IPS DF 6.9 (cell line): ENCODE measurements around the gene AGBL4.

Experiments
- DNase-seq: peaks from one replicate; pipeline ENCODE4 v3.0.0-alpha.2; 2013; ENCODE audit warnings: low read depth, low spot score
- H3K27ac ChIP-seq: one replicate; pipeline ENCODE4 v1.5.1; 2013; ENCODE audit warnings: low read length, control low read depth
- H3K27me3 ChIP-seq: 2 replicates; pipeline ENCODE4 v1.6.1; 2013; ENCODE audit warnings: mild to moderate bottlenecking, low read length; ENCODE audit not compliant: control insufficient read depth, insufficient read depth
- H3K36me3 ChIP-seq: 2 replicates; pipeline ENCODE4 v1.6.1; 2013; ENCODE audit warnings: low read length; ENCODE audit not compliant: control insufficient read depth, insufficient read depth
- H3K4me1 ChIP-seq: 2 replicates; pipeline ENCODE4 v1.6.1; 2013; ENCODE audit warnings: low read length; ENCODE audit not compliant: control insufficient read depth, insufficient read depth
- H3K4me3 ChIP-seq: 2 replicates; pipeline ENCODE4 v1.5.1; 2013; ENCODE audit warnings: mild to moderate bottlenecking, low read length
- H3K9me3 ChIP-seq: 2 replicates; pipeline ENCODE4 v1.6.1; 2013; ENCODE audit warnings: low read length, inconsistent platforms; ENCODE audit not compliant: control insufficient read depth, insufficient read depth
- WGBS: extraction: QIAGEN DNeasy Blood & Tissue Kit; methylation state at CpG from one replicate; pipeline ENCODE4 v1.1.7; 2013; ENCODE audit warnings: mixed read lengths, missing lambda C conversion rate; ENCODE audit not compliant: insufficient read length, insufficient coverage; 5-methylcytosine and 5-hydroxymethylcytosine counted together

The AGBL4 gene

DNA sequence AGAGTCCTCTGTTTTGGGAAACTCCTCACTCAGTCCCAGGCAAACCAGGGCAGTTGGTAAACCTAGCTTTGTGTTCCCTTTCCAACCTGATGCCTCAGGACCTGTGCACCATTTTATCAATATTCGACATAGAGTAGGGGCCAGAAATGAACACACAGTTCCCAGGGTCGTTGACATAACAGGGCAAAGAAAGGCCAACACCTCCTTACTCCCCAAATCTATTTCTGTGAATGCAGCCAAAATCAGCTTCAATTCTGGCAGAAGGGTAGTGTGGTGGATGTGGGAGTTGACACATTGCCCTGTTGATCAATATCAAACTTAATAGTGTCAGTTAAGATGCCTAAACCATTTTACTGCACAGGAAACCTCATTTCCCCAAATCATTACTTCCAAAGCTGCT is 1447.2 kb downstream of the AGBL4 start:
- H3K27me3 ChIP-seq: no peaks in the 10 kb centered on the region
- no CpG with 5 or more reads among the region's 2 CpGs for WGBS
- H3K27ac ChIP-seq: no peak overlapping the region
- no peaks in the 10 kb centered on the region for H3K4me1 ChIP-seq
- no peak overlapping the region for H3K4me3 ChIP-seq
- DNase-seq: no peak
- H3K9me3 ChIP-seq: no peaks in the 10 kb centered on the region
- no peaks in the 10 kb centered on the region for H3K36me3 ChIP-seq

DNA sequence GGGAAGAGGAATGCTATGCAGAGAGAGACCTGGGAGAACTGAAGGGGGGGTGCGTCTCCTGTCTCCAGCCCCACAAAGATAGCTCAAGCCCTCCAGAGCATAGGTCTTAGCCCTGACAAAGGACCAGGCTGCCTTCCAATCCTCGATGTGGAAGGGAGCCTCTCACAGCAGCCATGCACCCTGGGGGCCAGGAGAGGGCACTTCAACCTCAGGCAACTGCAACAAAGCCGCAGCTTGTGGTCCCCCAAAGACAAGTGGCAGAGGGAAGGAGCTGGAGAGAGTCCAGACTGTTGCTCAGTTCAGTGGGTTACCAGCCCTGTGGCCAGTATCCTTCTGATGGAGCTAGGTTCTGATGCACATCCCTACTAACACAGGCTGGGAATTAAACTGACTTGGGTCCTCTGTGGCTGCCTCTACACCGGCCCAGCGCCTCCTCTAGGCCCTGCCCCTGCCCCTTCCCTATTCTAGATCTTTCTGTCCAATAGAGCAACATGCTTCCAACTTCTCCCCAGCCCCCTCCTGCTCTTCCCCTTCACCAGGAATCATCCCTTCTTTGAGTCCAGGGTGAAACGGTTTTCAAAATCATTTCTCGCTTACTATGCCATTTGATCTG is 1451.0 kb downstream of the AGBL4 start:
- H3K36me3 ChIP-seq: no peaks in the 10 kb centered on the region
- WGBS: no CpG with 5 or more reads among the region's 7 CpGs

GRCh38 chr1:48572134-48572533 is 1451.6 kb downstream of the AGBL4 start:
- H3K4me1 ChIP-seq: no peaks in the 10 kb centered on the region; the same call in 1 of the 2 replicates
- H3K27me3 ChIP-seq: no peaks in the 10 kb centered on the region
- no peak for DNase-seq
- no peak overlapping the region for H3K4me3 ChIP-seq
- no peaks in the 10 kb centered on the region for H3K36me3 ChIP-seq
- no peaks in the 10 kb centered on the region for H3K9me3 ChIP-seq
- no peak overlapping the region for H3K27ac ChIP-seq
- WGBS: 100% methylated on average over 1 of the region's 4 CpGs

More for the DNA sequence above, 1451.0 kb downstream of the AGBL4 start:
- Histone ChIP-seq H3K4me1 (no peaks in the 10 kb centered on the region; the same call in 1 of the 2 replicates), H3K4me3 (no peak overlapping the region), H3K27me3 (no peaks in the 10 kb centered on the region), H3K9me3 (no peaks in the 10 kb centered on the region), H3K27ac (no peak overlapping the region)
- peak; percentile 72 for DNase-seq

GRCh38 chr1:48571303-48571987 is 1452.3 kb downstream of the AGBL4 start:
- Histone ChIP-seq H3K4me3 (no peak overlapping the region), H3K27me3 (no peaks in the 10 kb centered on the region), H3K27ac (no peak overlapping the region), H3K9me3 (no peaks in the 10 kb centered on the region), H3K36me3 (no peaks in the 10 kb centered on the region), H3K4me1 (no peaks in the 10 kb centered on the region; the same call in 1 of the 2 replicates)
- WGBS: no CpG with 5 or more reads among the region's 3 CpGs
- DNase-seq: no peak

DNA sequence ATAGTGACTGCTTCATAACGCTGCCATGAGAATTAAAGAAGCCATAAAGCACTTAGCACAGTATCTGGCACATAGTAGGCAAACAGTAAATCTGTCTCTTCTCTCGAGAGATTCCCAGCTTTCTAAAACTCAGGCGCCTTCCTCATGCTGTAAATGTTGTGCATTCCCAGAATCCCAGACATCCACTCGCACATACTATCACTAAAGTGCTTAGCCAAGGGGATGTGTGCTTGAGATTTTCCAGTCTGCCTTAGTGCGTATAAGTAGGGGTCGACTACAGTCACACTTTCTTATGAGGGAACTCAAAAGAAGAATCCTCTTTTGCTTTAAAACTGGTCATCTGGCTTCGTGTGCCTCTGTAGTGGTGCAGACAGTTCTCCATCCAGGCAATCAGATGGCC is 1453.2 kb downstream of the AGBL4 start:
- Histone ChIP-seq H3K36me3 (no peaks in the 10 kb centered on the region), H3K9me3 (no peaks in the 10 kb centered on the region), H3K4me3 (no peak overlapping the region), H3K4me1 (no peaks in the 10 kb centered on the region; the same call in 1 of the 2 replicates), H3K27me3 (no peaks in the 10 kb centered on the region), H3K27ac (no peak overlapping the region)
- DNase-seq: no peak
- no CpG with 5 or more reads among the region's 7 CpGs for WGBS

GRCh38 chr1:48568501-48568900 is 1455.3 kb downstream of the AGBL4 start:
- no peak for DNase-seq
- Histone ChIP-seq H3K4me3 (no peak overlapping the region), H3K4me1 (no peaks in the 10 kb centered on the region; the same call in 1 of the 2 replicates), H3K27ac (no peak overlapping the region), H3K9me3 (no peaks in the 10 kb centered on the region), H3K36me3 (no peaks in the 10 kb centered on the region), H3K27me3 (no peaks in the 10 kb centered on the region)
- no CpG with 5 or more reads among the region's 2 CpGs for WGBS

- Histone ChIP-seq H3K27ac (no peak overlapping the region), H3K4me1 (no peaks in the 10 kb centered on the region; the same call in 1 of the 2 replicates), H3K4me3 (no peak overlapping the region), H3K27me3 (no peaks in the 10 kb centered on the region), H3K9me3 (no peaks in the 10 kb centered on the region), H3K36me3 (no peaks in the 10 kb centered on the region)
- DNase-seq: no peak
- WGBS: no CpG with 5 or more reads among the region's 2 CpGs
Measured at GRCh38 chr1:48566492-48566891, 1457.3 kb downstream of the AGBL4 start.

DNA sequence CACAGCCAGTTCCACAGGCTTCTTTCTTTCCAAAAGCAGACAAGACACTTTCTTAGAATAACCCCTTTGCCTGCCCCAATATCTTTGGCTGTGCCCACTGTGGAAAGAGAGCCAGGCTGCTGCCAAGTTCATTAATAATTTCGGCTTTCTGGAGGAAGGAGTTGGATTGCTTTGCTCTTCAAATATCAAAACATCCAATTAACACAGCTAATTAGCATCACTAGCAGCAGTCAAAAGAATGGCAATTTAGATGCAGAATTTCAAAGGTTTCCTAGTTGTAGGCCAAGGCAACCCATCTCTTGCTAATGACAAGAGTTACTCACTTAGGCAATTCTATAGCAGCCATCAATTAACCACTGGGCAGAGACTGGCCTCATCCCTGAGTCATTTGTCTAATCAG is 1460.7 kb downstream of the AGBL4 start:
- WGBS: no CpG with 5 or more reads among the region's 1 CpG

GRCh38 chr1:48561444-48561843 is 1462.3 kb downstream of the AGBL4 start:
- Histone ChIP-seq H3K9me3 (no peaks in the 10 kb centered on the region), H3K27ac (no peak overlapping the region), H3K4me3 (no peak overlapping the region), H3K36me3 (no peaks in the 10 kb centered on the region), H3K4me1 (no peaks in the 10 kb centered on the region), H3K27me3 (no peaks in the 10 kb centered on the region)
- DNase-seq: no peak
- no CpG with 5 or more reads among the region's 1 CpG for WGBS

More for the DNA sequence above, 1460.7 kb downstream of the AGBL4 start:
- no peak for DNase-seq
- H3K9me3 ChIP-seq: no peaks in the 10 kb centered on the region
- no peaks in the 10 kb centered on the region for H3K36me3 ChIP-seq
- H3K27ac ChIP-seq: no peak overlapping the region
- H3K4me1 ChIP-seq: no peaks in the 10 kb centered on the region
- H3K27me3 ChIP-seq: no peaks in the 10 kb centered on the region
- H3K4me3 ChIP-seq: no peak overlapping the region

DNA sequence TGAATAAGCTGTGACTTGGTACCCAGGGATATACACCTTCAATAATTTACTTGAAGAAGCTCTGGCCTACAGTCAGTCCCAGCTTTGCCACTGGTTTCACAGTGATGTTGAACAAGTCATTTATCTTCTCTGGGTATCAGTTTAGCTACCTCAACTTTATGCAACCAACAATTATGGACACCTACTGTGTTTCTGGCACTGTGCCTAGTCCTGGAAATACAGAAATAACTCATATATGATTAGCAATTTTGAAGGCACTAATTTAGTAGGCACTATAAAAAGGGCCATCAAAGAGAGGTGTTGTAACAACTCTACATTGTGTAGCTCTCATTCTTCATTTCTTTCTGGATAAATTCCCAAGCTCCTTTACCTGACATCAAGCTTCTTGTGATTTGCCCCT is 1463.2 kb downstream of the AGBL4 start:
- Histone ChIP-seq H3K27ac (no peak overlapping the region), H3K4me1 (no peaks in the 10 kb centered on the region), H3K9me3 (no peaks in the 10 kb centered on the region), H3K27me3 (no peaks in the 10 kb centered on the region), H3K36me3 (no peaks in the 10 kb centered on the region), H3K4me3 (no peak overlapping the region)
- DNase-seq: no peak

DNA sequence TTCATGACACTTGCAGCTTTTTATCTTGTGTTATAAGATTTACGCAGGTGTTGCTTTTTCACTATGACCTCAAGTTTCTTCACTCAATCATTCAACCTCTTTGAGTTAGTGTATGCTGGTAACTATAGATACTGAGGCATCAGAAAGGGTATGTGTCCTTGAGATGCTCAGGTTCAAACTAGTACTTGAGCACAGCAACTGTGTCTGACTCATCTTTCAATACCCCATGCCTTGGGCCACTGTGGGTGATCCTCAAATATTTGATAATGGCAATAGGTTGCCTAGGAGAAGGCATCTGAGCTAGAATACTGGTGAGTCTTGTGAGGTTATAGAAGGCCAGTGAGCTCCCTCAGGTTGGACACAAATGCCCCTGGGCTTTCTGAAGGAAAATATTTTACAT is 1463.6 kb downstream of the AGBL4 start:
- Histone ChIP-seq H3K27ac (no peak overlapping the region), H3K9me3 (no peaks in the 10 kb centered on the region), H3K27me3 (no peaks in the 10 kb centered on the region), H3K4me1 (no peaks in the 10 kb centered on the region), H3K36me3 (no peaks in the 10 kb centered on the region), H3K4me3 (no peak overlapping the region)
- WGBS: no CpG with 5 or more reads among the region's 1 CpG
- DNase-seq: no peak
